Erythroblast (primary cell): Measurements from ENCODE around the gene CAMSAP3.

Source experiments
- GATA1 ChIP-seq: IDR thresholded peaks from 2 replicates; pipeline ENCODE4 v1.6.1; 2011; ENCODE audit warnings: low read depth, mild to moderate bottlenecking, control low read depth, low read length, moderate library complexity
- POLR2A ChIP-seq: IDR thresholded peaks from 2 replicates; pipeline ENCODE4 v1.6.1; 2011; ENCODE audit warnings: mild to moderate bottlenecking, low read length

DNA sequence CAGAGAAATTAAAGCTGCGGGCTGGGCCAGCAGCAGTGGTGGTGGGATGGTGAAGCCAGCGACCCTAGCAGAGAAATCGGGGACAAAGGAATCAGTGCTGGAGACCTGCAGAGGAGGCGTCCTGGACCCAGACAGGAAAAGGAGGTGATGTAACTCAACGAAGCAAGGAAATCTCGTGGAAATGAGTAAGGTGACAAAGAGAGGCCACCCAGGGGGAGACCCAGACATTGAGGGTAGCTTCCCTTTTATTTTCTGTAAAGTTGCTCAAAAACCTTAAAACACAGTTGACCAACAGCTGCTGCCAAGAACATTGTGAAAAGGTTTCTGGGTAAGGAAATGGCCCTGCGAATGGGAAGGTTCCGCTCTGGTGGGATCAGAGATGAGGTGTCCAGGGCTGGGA lies 59.9 kb downstream of the CAMSAP3 start:
- no peak for TF ChIP-seq POLR2A
- no peak for TF ChIP-seq GATA1
